Mesenteric fat pad (tissue), 1 donor: ENCODE data around the gene PLCB2. TPM values are rescaled to one million over a fixed set of nuclear protein-coding genes. Genes with fewer than 3 reads are reported as not detected.

ENCODE experiments used
- DNase-seq: peaks from one replicate; pipeline ENCODE4 v3.0.0-alpha.2; 2020; ENCODE audit warnings: low spot score
- total RNA-seq: library from RNA; stranded (reverse); fragmentation: NEBNext Ultra II Directional; extraction: Animal tissue kit (Norgen Biotek cat#: 25700); gene quantifications from one replicate; pipeline ENCODE4 v1.2.1, GENCODE V29; 2021
- donor health status: DM: yes; HTN: yes; CAD: no.

The PLCB2 gene
- total RNA-seq, 1 donor from 2014 or later: 31.9 TPM

GRCh38 chr15:40303576-40303975 is 4.2 kb downstream of the PLCB2 start:
- no peak for DNase-seq

GRCh38 chr15:40302981-40303380 is 4.8 kb downstream of the PLCB2 start:
- no peak for DNase-seq

- DNase-seq: no peak
Measured at GRCh38 chr15:40302288-40302886, 5.3 kb downstream of the PLCB2 start.

- no peak for DNase-seq
Measured at GRCh38 chr15:40301467-40302179, 6.1 kb downstream of the PLCB2 start.

- no peak for DNase-seq
Measured at GRCh38 chr15:40300771-40301170, 7.0 kb downstream of the PLCB2 start.

GRCh38 chr15:40300367-40300766 is 7.4 kb downstream of the PLCB2 start:
- no peak for DNase-seq

GRCh38 chr15:40298216-40298935 is 9.4 kb downstream of the PLCB2 start:
- no peak for DNase-seq

- DNase-seq: no peak
Measured at GRCh38 chr15:40297356-40297755, 10.4 kb downstream of the PLCB2 start.

- DNase-seq: no peak
Measured at GRCh38 chr15:40296561-40297230, 11.0 kb downstream of the PLCB2 start.

GRCh38 chr15:40295877-40296560 is 11.7 kb downstream of the PLCB2 start:
- no peak for DNase-seq

- DNase-seq: no peak
Measured at GRCh38 chr15:40295297-40295696, 12.4 kb downstream of the PLCB2 start.

GRCh38 chr15:40293905-40294895 is 13.5 kb downstream of the PLCB2 start:
- no peak for DNase-seq

- no peak for DNase-seq
Measured at GRCh38 chr15:40293006-40293405, 14.7 kb downstream of the PLCB2 start.

GRCh38 chr15:40292246-40292645 is 15.5 kb downstream of the PLCB2 start:
- DNase-seq: no peak

GRCh38 chr15:40290918-40291574 is 16.7 kb downstream of the PLCB2 start:
- DNase-seq: no peak

GRCh38 chr15:40290545-40290917 is 17.2 kb downstream of the PLCB2 start:
- DNase-seq: no peak

- DNase-seq: no peak
Measured at GRCh38 chr15:40289140-40289775, 18.5 kb downstream of the PLCB2 start.

- no peak for DNase-seq
Measured at GRCh38 chr15:40287968-40288367, 19.8 kb downstream of the PLCB2 start.

GRCh38 chr15:40287505-40287904 is 20.2 kb downstream of the PLCB2 start:
- no peak for DNase-seq
